ENCODE measurements around the gene CCDC148.

Gene CCDC148

DNA sequence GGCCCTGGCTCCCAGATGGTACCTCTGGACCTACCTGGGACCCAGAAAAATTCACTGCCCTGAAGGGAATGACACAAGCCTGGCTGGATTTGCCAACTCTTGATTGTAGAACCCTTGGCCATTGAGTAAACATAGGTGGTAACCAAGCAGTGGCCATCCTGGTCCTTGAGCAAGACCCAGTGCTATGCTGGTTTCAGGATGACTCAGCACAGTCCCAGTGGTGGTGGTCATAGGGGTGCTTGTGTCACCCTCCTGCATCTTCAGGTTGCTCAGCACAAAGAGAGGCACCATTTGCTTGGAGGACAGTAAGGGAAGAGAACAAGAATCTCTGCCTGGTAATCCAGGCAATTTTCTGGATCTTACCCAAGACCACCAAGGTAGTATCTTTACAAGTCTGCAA, 302.0 kb downstream of the CCDC148 start:
- no peaks in the 10 kb centered on the region for H3K9me2 ChIP-seq (ENCODE audit: low read depth, low read length)
- H3K27ac ChIP-seq (ENCODE audit: low read depth, low read length, poor library complexity, severe bottlenecking) = no peak overlapping the region
- H2AFZ ChIP-seq (ENCODE audit: low read length) = no peak overlapping the region
- H3K9me3 ChIP-seq (ENCODE audit: low read length) = no peaks in the 10 kb centered on the region
- no peak overlapping the region for H3K4me2 ChIP-seq (ENCODE audit: low read length)
- no peaks in the 10 kb centered on the region for H3K79me2 ChIP-seq (ENCODE audit: insufficient read depth, low read length)
- H3K4me3 ChIP-seq (ENCODE audit: low read depth, low read length, poor library complexity, severe bottlenecking) = no peak overlapping the region
- no peaks in the 10 kb centered on the region for H4K20me1 ChIP-seq (ENCODE audit: insufficient read depth, low read length)
- TF ChIP-seq, protein P1, sequence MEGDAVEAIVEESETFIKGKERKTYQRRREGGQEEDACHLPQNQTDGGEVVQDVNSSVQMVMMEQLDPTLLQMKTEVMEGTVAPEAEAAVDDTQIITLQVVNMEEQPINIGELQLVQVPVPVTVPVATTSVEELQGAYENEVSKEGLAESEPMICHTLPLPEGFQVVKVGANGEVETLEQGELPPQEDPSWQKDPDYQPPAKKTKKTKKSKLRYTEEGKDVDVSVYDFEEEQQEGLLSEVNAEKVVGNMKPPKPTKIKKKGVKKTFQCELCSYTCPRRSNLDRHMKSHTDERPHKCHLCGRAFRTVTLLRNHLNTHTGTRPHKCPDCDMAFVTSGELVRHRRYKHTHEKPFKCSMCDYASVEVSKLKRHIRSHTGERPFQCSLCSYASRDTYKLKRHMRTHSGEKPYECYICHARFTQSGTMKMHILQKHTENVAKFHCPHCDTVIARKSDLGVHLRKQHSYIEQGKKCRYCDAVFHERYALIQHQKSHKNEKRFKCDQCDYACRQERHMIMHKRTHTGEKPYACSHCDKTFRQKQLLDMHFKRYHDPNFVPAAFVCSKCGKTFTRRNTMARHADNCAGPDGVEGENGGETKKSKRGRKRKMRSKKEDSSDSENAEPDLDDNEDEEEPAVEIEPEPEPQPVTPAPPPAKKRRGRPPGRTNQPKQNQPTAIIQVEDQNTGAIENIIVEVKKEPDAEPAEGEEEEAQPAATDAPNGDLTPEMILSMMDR (IDR thresholded peaks at IDR 0.05; ENCODE audit: low read length) = no peak
- TF ChIP-seq EZH2 (IDR thresholded peaks at IDR 0.05; ENCODE audit: borderline replicate concordance, low read length) = no peak
- H3F3A ChIP-seq (ENCODE audit: insufficient read depth, low read length) = no peaks in the 10 kb centered on the region
- no peaks in the 10 kb centered on the region for H3K27me3 ChIP-seq (ENCODE audit: insufficient read depth, low read length)
- H3K4me1 ChIP-seq (ENCODE audit: insufficient read depth, low read length, severe bottlenecking) = no peaks in the 10 kb centered on the region
- no peak overlapping the region for H3K9ac ChIP-seq (ENCODE audit: low read length)
- H3K36me3 ChIP-seq (ENCODE audit: insufficient read depth, low read length) = no peaks in the 10 kb centered on the region

DNA sequence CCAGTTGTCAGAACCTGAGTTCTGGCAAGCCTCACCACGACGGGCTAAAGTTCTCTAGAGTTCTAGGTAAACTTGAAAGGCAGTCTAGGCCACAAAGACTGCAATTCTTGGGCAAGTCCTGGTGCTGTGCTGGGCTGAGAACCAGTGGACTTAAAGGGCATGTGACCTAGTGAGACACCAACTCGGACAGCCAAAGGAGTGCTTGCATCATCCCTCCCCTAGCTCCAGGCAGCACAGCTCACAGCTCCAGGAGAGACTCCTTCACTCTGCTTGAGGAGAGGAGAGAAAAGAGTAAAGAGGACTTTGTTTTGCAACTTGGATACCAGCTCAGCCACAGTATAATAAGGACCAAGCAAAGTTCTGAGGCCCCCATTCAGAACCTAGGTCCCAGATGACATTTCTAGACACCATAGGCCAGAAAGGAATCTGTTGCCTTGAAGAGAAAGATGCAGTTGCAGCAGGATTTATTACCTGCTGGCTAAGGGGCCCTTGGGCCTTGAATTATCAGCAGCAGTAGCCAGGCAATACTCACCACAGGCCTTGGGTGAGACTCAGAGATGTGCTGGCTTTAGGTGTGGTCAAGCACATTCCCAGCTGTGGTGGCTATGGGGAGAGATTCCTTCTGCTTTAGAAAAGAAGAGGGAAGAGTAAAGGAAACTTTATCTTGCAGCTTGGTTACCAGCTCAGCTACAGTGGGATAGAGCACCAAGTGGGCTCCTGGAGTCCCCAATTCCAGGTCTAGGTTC, 303.1 kb downstream of the CCDC148 start:
- Histone ChIP-seq H3K79me2 (ENCODE audit: insufficient read depth, low read length) (no peaks in the 10 kb centered on the region), H3K9me2 (ENCODE audit: low read depth, low read length) (no peaks in the 10 kb centered on the region), H3K9me3 (ENCODE audit: low read length) (no peaks in the 10 kb centered on the region), H3K27ac (ENCODE audit: low read depth, low read length, poor library complexity, severe bottlenecking) (no peak overlapping the region), H3K9ac (ENCODE audit: low read length) (no peak overlapping the region), H4K20me1 (ENCODE audit: insufficient read depth, low read length) (no peaks in the 10 kb centered on the region), H3K36me3 (ENCODE audit: insufficient read depth, low read length) (no peaks in the 10 kb centered on the region), H3K27me3 (ENCODE audit: insufficient read depth, low read length) (no peaks in the 10 kb centered on the region), H3F3A (ENCODE audit: insufficient read depth, low read length) (no peaks in the 10 kb centered on the region), H3K4me1 (ENCODE audit: insufficient read depth, low read length, severe bottlenecking) (no peaks in the 10 kb centered on the region), H3K4me3 (ENCODE audit: low read depth, low read length, poor library complexity, severe bottlenecking) (no peak overlapping the region), H3K4me2 (ENCODE audit: low read length) (no peak overlapping the region), H2AFZ (ENCODE audit: low read length) (no peak overlapping the region)
- no peak for TF ChIP-seq EZH2 (IDR thresholded peaks at IDR 0.05; ENCODE audit: borderline replicate concordance, low read length)
- TF ChIP-seq, protein P1 (IDR thresholded peaks at IDR 0.05; ENCODE audit: low read length) = no peak

DNA sequence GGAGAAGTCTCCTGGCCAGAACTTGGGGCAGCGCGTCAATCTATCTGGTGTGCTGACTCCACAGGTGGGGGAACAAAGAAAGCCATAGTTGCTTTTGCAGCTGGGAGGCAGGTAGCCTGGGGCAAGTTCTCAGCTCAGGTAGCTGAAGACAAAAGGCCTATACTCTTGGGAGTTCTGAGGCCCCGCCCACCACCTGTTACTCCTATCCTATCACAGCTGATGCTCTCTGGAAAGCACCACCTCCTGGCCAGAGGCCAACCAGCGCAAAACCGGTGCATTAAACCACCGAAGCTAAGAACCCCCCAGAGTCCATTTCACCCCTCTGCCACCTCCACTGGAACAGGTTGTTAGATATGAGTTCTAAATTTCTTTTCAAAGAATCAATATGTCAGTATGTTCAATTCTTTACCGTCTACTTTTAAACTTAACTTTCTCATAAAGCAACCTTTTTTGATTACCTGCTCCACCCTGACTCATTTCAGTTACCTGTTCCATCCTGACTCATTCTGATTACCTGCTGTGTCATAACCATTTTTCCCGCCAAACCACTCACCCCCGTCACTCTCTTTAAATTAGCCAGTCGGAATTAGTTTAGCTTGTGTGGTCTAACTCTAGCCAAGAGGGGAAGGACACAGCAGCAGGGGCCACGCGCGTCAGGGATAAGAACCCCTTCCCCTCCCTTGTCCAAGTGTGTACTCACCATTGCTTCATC, 311.5 kb downstream of the CCDC148 start:
- no peak overlapping the region for H2AFZ ChIP-seq (ENCODE audit: low read length)
- H3K4me1 ChIP-seq (ENCODE audit: insufficient read depth, low read length, severe bottlenecking) = no peaks in the 10 kb centered on the region
- TF ChIP-seq, protein P1 (IDR thresholded peaks at IDR 0.05; ENCODE audit: low read length) = no peak
- TF ChIP-seq EZH2 (IDR thresholded peaks at IDR 0.05; ENCODE audit: borderline replicate concordance, low read length) = no peak
- no peaks in the 10 kb centered on the region for H3K79me2 ChIP-seq (ENCODE audit: insufficient read depth, low read length)
- no peaks in the 10 kb centered on the region for H3K36me3 ChIP-seq (ENCODE audit: insufficient read depth, low read length)
- H3K9ac ChIP-seq (ENCODE audit: low read length) = no peak overlapping the region
- H3K27ac ChIP-seq (ENCODE audit: low read depth, low read length, poor library complexity, severe bottlenecking) = no peak overlapping the region
- no peaks in the 10 kb centered on the region for H4K20me1 ChIP-seq (ENCODE audit: insufficient read depth, low read length)
- no peaks in the 10 kb centered on the region for H3F3A ChIP-seq (ENCODE audit: insufficient read depth, low read length)
- no peak overlapping the region for H3K4me2 ChIP-seq (ENCODE audit: low read length)
- H3K27me3 ChIP-seq (ENCODE audit: insufficient read depth, low read length) = no peaks in the 10 kb centered on the region
- no peaks in the 10 kb centered on the region for H3K9me3 ChIP-seq (ENCODE audit: low read length)
- no peak overlapping the region for H3K4me3 ChIP-seq (ENCODE audit: low read depth, low read length, poor library complexity, severe bottlenecking)
- H3K9me2 ChIP-seq (ENCODE audit: low read depth, low read length) = no peaks in the 10 kb centered on the region
